Measurements from ENCODE around the gene DTNB.

Gene DTNB

GRCh38 chr2:25335204-25335603 lies 338.2 kb downstream of the DTNB start:
- TF ChIP-seq GATA2 (IDR thresholded peaks at IDR 0.05; ENCODE audit: low read depth, low read length) (no peak), GATA3 (IDR thresholded peaks at IDR 0.05; ENCODE audit: low read depth, low read length) (no peak)

DNA sequence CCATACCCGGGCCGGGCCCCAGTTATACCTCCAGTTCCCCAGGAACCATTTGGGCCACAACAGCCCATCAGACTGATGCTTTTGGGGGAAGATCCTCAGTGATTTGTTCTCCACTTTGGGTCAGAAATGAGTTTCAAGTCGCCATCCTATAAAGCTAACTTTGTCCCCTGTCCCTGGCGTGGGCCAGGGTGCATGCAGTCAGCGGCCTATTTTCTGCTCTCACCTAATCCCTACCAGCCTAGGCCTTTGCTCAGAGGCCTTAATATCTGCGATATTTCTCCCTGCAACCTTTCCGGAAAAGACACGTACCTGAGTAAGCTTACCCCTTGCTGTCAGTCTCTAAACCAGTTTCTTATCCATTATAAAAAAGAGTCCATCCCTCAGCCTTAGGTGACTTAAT lies 338.9 kb downstream of the DTNB start:
- no peak for TF ChIP-seq GATA2 (IDR thresholded peaks at IDR 0.05; ENCODE audit: low read depth, low read length)
- TF ChIP-seq GATA3 (IDR thresholded peaks at IDR 0.05; ENCODE audit: low read depth, low read length): no peak

DNA sequence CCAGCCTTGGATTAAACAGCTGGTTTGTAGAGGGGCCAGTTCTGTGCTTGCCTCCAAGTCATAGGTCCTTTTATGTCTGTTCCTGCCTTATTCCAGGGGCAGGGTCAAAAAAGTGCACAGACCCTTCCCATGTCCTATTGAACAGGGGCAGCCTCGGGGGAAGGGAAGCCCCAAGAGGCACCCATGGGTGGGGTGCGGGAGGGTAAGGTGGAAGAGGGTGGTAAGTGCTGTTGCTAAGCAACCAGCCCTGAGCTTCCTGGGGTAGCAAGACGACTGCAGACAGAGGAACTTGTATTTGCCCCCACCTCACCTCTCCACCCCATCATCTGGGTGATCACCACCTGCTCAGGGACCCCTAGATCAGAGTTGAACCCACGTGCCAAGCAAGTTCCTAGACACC lies 339.4 kb downstream of the DTNB start:
- no peak for TF ChIP-seq GATA3 (IDR thresholded peaks at IDR 0.05; ENCODE audit: low read depth, low read length)
- TF ChIP-seq GATA2 (IDR thresholded peaks at IDR 0.05; ENCODE audit: low read depth, low read length): no peak

DNA sequence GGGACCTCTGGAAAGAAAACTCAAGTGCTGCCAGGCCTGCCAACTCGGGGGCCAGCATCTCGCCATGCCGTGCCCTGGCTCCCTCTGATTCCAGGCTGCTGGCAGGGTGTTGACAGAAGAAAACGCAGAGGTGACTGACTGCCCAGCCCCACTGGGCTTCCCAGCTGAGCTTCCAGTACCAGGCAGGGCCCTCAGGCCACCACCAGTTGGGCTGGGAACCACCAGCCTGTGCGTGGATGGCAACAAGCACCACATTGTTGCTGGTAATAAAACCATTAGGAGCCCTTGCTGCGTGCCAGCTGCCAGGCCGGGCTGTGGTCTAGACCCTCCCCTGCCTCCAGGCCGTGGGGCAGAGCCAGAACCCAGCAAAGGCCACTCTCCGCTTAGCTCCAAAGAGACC lies 340.8 kb downstream of the DTNB start:
- TF ChIP-seq GATA3 (IDR thresholded peaks at IDR 0.05; ENCODE audit: low read depth, low read length): no peak
- no peak for TF ChIP-seq GATA2 (IDR thresholded peaks at IDR 0.05; ENCODE audit: low read depth, low read length)

DNA sequence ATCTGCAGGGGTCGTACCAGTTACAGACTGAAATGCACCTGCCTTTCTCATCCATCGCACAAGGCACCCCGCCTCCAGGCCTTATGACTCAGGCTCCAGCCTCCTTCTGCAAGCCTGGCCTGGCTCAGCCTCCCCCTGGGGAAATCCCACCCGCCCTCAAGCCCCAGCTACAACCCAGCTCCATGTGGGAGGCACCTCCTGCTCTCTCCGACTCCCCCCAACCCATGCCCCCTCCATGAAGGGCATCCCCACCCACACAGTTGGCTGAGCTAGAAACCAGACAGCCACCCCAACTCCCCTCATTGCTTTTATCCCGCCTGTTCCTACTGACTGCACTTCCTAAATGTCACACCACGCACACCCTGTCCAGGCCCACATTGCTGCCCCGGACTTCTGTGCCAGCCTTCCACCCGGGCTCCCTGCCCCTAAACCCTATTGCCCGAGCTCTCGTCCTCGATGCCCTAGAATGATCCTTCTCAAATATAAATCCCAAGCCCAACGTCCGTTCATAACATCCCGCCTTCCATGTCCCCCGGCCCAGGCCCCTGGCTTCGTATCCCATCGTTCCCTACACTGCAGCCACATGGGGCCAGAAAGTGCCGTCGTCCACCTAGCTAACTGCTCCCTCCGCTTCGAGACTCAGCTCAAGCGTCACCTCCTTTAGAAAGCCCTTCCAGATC lies 341.6 kb downstream of the DTNB start:
- no peak for TF ChIP-seq GATA3 (IDR thresholded peaks at IDR 0.05; ENCODE audit: low read depth, low read length)

GRCh38 chr2:25330937-25331336 lies 342.4 kb downstream of the DTNB start:
- no peak for TF ChIP-seq GATA3 (IDR thresholded peaks at IDR 0.05; ENCODE audit: low read depth, low read length)
- TF ChIP-seq GATA2 (IDR thresholded peaks at IDR 0.05; ENCODE audit: low read depth, low read length): no peak

DNA sequence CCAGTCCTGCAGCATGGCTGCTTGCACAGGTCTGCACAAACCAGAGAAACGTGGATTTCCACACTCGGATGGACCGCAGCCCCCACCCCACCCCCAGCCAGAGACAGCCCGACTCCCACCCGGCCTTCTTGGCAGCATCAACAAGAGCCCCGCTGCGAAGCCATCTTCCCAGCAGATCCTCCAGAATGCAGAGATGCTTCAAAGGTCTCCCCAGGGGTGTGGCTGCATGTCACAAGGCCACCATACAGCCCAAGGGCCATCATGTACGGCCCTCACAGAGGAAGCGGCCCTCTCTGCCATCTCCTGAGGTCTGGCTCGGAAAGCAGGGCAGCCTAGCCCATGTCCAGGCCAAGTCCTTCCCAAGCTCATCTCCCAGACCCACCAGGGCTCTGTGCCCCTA lies 343.1 kb downstream of the DTNB start:
- no peak for TF ChIP-seq GATA2 (IDR thresholded peaks at IDR 0.05; ENCODE audit: low read depth, low read length)
- no peak for TF ChIP-seq GATA3 (IDR thresholded peaks at IDR 0.05; ENCODE audit: low read depth, low read length)

DNA sequence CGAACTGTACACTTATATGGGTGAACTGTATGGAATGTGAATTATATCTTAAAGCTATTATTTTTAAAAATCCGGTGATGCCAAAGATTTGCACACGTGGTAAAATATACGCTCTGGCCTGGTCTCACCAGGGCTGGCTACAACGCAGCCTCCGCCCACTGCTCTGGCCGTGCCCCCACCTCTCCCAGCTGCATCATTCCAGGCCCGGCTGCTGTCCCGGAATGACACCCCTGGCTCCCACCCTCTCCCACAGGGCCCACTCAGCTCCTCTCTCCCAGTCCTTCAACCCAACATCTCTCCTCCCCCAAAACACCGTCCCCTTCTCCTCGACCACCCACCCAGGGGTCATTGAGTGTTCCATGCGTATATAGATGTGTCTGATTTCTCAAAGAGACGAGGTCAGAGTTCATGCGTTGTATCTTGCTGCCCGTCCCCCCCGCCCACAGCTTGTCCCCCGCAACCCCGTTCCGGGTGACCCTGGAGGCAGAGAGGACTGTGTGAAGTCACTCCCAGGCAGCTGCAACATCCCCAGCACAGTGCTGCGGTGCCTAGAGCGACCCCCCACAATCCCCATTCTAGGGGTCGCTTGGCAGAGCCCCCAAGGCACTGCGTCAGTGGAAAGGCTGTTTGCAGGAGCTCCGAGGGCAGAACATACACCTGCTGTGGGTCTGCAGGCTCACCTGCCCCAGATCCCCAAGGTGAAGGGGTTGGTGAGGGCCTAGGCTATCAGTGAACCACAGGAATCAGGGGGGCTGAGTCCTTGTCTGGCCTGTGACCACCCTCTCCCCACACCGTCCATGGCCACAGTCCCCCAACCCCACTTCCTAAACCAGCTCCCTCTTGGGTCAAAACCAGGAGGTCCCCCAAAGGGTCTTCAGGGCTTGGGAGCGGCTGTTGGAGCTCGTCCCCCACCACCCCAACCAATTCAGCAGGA lies 345.0 kb downstream of the DTNB start:
- TF ChIP-seq GATA3 (IDR thresholded peaks at IDR 0.05; ENCODE audit: low read depth, low read length): no peak
- no peak for TF ChIP-seq GATA2 (IDR thresholded peaks at IDR 0.05; ENCODE audit: low read depth, low read length)
